Neutrophil (primary cell): ENCODE measurements around the gene TMEM201.
A peak's percentile ranks its signal among the peaks of the same experiment; 100 is the strongest.

Experiments used
- H3K27ac ChIP-seq: fragments of 200-600 bp; sonication (generic); 2 replicates; pipeline ENCODE4 v1.5.1; 2016; ENCODE audit warnings: mild to moderate bottlenecking, moderate library complexity
- H3K27me3 ChIP-seq: fragments of 200-600 bp; sonication (generic); 2 replicates; pipeline ENCODE4 v1.6.0; 2016; ENCODE audit warnings: mild to moderate bottlenecking
- H3K36me3 ChIP-seq: fragments of 200-600 bp; sonication (generic); 2 replicates; pipeline ENCODE4 v1.5.1; 2017
- H3K4me1 ChIP-seq, 2 experiments: fragments of 200-600 bp in 1 of 2; sonication (generic) in 1 of 2; 1 replicate in 1 of 2; 2 replicates in 1 of 2; pipeline versions ENCODE4 v1.5.1 to v1.6.1; 2013 to 2016; ENCODE audit warnings: low read depth in 1 of 2, low read length in 1 of 2, mild to moderate bottlenecking in 1 of 2, moderate library complexity in 1 of 2; ENCODE audit not compliant: control insufficient read depth in 1 of 2, insufficient read depth in 1 of 2
- H3K4me3 ChIP-seq, 2 experiments: fragments of 200-600 bp in 1 of 2; sonication (generic) in 1 of 2; 1 replicate in 1 of 2; 2 replicates in 1 of 2; pipeline ENCODE4 v1.5.1; 2013 to 2016; ENCODE audit warnings: low read depth in 1 of 2, low read length in 1 of 2, mild to moderate bottlenecking in 1 of 2, moderate library complexity in 1 of 2
- H3K9me3 ChIP-seq: fragments of 200-600 bp; sonication (generic); 2 replicates; pipeline ENCODE4 v1.5.1; 2016
- TF ChIP-seq, protein P1 (sequence below): fragments of 200-600 bp; sonication (generic); IDR thresholded peaks from 2 replicates; pipeline ENCODE4 v1.5.1; 2016; ENCODE audit warnings: antibody characterized with exemption

Gene TMEM201

DNA sequence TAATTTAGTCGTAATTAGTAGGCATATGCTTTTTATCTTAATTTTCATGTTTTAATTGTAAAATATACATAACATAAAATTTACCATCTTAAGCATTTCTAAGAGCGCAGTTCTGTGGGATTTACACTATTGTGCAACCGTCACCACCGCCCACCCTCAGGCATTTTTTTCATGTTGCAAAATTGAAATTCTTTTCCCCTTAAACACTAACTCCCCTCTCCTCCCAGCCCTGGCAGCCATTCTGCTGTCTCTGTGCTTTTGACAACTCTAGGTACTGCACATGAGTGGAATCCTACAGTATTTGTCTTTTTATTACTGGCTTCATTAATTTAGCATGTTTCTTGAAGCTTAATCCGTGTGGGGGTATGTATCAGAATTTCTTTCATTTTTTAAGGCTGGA lies 70.6 kb downstream of the TMEM201 start:
- Histone ChIP-seq H3K27me3 (no peaks in the 10 kb centered on the region), H3K4me1 (peaks cover 67% of the 10 kb centered on the region in 2 experiments), H3K36me3 (peaks cover 45% of the 10 kb centered on the region), H3K4me3 (no peak overlapping the region), H3K27ac (peak overlapping the region; percentile 65), H3K9me3 (no peaks in the 10 kb centered on the region)
- TF ChIP-seq, protein P1, sequence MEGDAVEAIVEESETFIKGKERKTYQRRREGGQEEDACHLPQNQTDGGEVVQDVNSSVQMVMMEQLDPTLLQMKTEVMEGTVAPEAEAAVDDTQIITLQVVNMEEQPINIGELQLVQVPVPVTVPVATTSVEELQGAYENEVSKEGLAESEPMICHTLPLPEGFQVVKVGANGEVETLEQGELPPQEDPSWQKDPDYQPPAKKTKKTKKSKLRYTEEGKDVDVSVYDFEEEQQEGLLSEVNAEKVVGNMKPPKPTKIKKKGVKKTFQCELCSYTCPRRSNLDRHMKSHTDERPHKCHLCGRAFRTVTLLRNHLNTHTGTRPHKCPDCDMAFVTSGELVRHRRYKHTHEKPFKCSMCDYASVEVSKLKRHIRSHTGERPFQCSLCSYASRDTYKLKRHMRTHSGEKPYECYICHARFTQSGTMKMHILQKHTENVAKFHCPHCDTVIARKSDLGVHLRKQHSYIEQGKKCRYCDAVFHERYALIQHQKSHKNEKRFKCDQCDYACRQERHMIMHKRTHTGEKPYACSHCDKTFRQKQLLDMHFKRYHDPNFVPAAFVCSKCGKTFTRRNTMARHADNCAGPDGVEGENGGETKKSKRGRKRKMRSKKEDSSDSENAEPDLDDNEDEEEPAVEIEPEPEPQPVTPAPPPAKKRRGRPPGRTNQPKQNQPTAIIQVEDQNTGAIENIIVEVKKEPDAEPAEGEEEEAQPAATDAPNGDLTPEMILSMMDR, result no peak

- TF ChIP-seq, protein P1, result no peak
- Histone ChIP-seq H3K9me3 (no peaks in the 10 kb centered on the region), H3K27ac (peak overlapping the region; percentile 50), H3K36me3 (peaks cover 77% of the 10 kb centered on the region), H3K27me3 (no peaks in the 10 kb centered on the region), H3K4me3 (no peak overlapping the region), H3K4me1 (peaks cover 30 to 37% of the 10 kb centered on the region in 2 experiments)
Observed at GRCh38 chr1:9663257-9663656, 74.5 kb downstream of the TMEM201 start.
